ENCODE results near the gene KHNYN.
"Not testable (repeated sequence)": the region's sequence is repeated elsewhere in the genome, so short reads cannot be mapped to it uniquely, and the experiment has no call there.

KHNYN gene

GRCh38 chr14:24438223-24439097, 8.7 kb downstream of the KHNYN start:
- Histone ChIP-seq H3K36me3 (ENCODE audit: control insufficient read depth, insufficient read depth, low read length) (peaks cover 7% of the 10 kb centered on the region), H3K9me3 (ENCODE audit: control insufficient read depth, low read length) (no peaks in the 10 kb centered on the region), H3K4me1 (ENCODE audit: control insufficient read depth, insufficient read depth, low read length) (peaks cover 10% of the 10 kb centered on the region), H3K27ac (ENCODE audit: insufficient read depth, low read depth, low read length, poor library complexity, severe bottlenecking) (no peak overlapping the region), H3K27me3 (ENCODE audit: control insufficient read depth, insufficient read depth, low read length, poor library complexity, severe bottlenecking) (no peaks in the 10 kb centered on the region), H3K4me3 (ENCODE audit: insufficient read depth, low read depth, low read length) (no peak overlapping the region)
- WGBS, 2 experiments = 74 to 76% methylated on average over 9 of the region's 9 CpGs

DNA sequence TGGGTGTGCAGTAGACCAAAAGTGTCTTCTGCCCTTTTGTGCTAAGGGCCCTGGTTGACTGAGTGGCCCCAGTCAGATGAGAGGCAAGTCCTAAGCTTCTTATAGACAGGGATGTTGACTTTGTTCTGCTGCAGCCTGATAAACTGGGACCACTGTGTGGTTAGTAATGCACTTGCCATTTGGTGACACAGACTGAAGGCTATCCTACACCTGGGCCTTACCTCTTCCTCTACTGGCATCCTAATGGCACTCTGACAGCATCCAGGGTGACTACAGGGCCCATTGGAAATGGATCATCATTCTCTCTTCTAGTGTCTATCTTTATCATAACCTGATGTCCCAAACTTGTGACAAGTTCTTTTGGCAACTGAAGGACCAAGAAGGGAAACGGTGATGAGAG, 9.5 kb downstream of the KHNYN start:
- Histone ChIP-seq H3K9me3 (ENCODE audit: control insufficient read depth, low read length) (no peaks in the 10 kb centered on the region), H3K27ac (ENCODE audit: insufficient read depth, low read depth, low read length, poor library complexity, severe bottlenecking) (no peak overlapping the region), H3K36me3 (ENCODE audit: control insufficient read depth, insufficient read depth, low read length) (peaks cover 7% of the 10 kb centered on the region), H3K27me3 (ENCODE audit: control insufficient read depth, insufficient read depth, low read length, poor library complexity, severe bottlenecking) (no peaks in the 10 kb centered on the region), H3K4me1 (ENCODE audit: control insufficient read depth, insufficient read depth, low read length) (peaks cover 10% of the 10 kb centered on the region), H3K4me3 (ENCODE audit: insufficient read depth, low read depth, low read length) (no peak overlapping the region)
- WGBS, 2 experiments = 94 to 97% methylated on average over 1 of the region's 1 CpG

- 88% methylated on average over 15 of the region's 15 CpGs for WGBS, 2 experiments
- Histone ChIP-seq H3K4me3 (ENCODE audit: insufficient read depth, low read depth, low read length) (no peak overlapping the region), H3K36me3 (ENCODE audit: control insufficient read depth, insufficient read depth, low read length) (peaks cover 7% of the 10 kb centered on the region), H3K27ac (ENCODE audit: insufficient read depth, low read depth, low read length, poor library complexity, severe bottlenecking) (no peak overlapping the region), H3K4me1 (ENCODE audit: control insufficient read depth, insufficient read depth, low read length) (peaks cover 10% of the 10 kb centered on the region), H3K27me3 (ENCODE audit: control insufficient read depth, insufficient read depth, low read length, poor library complexity, severe bottlenecking) (no peaks in the 10 kb centered on the region), H3K9me3 (ENCODE audit: control insufficient read depth, low read length) (no peaks in the 10 kb centered on the region)
These were observed 10.3 kb downstream of the KHNYN start for GRCh38 chr14:24439830-24440605.

- H3K27me3 ChIP-seq (ENCODE audit: control insufficient read depth, insufficient read depth, low read length, poor library complexity, severe bottlenecking) = no peaks in the 10 kb centered on the region
- no peak overlapping the region for H3K4me3 ChIP-seq (ENCODE audit: insufficient read depth, low read depth, low read length)
- H3K27ac ChIP-seq (ENCODE audit: insufficient read depth, low read depth, low read length, poor library complexity, severe bottlenecking) = no peak overlapping the region
- H3K36me3 ChIP-seq (ENCODE audit: control insufficient read depth, insufficient read depth, low read length) = peaks cover 7% of the 10 kb centered on the region
- H3K4me1 ChIP-seq (ENCODE audit: control insufficient read depth, insufficient read depth, low read length) = peaks cover 10% of the 10 kb centered on the region
- H3K9me3 ChIP-seq (ENCODE audit: control insufficient read depth, low read length) = no peaks in the 10 kb centered on the region
- WGBS, 2 experiments = 96 to 97% methylated on average over 7 to 8 of the region's 8 CpGs
These were observed 11.0 kb downstream of the KHNYN start for GRCh38 chr14:24440606-24441399.

DNA sequence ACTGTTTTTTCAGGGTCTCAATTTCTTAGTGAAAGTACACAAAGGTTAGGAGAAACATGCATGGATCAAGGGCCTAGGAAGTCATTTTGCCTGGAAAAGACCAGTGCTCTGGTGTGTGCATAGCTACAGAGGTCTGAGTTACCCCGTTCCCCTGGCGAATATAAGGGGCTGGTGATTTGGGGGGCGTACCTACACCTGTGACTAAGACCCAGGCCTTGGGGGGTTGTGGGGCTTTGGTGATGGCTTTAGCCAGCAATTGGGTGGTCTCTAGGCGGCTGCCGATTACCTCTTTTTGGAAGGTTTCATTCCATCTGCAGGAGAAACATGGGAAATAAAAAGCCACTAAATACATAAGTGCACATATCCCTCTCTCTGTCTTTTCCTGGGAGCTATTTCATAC, 11.7 kb downstream of the KHNYN start:
- 53 to 60% methylated on average over 5 of the region's 5 CpGs for whole genome bisulfite sequencing, 2 experiments
- no peaks in the 10 kb centered on the region for H3K9me3 ChIP-seq (ENCODE audit: control insufficient read depth, low read length)
- H3K4me3 ChIP-seq (ENCODE audit: insufficient read depth, low read depth, low read length) = peak overlapping the region; percentile 59
- H3K27me3 ChIP-seq (ENCODE audit: control insufficient read depth, insufficient read depth, low read length, poor library complexity, severe bottlenecking) = no peaks in the 10 kb centered on the region
- no peak overlapping the region for H3K27ac ChIP-seq (ENCODE audit: insufficient read depth, low read depth, low read length, poor library complexity, severe bottlenecking)
- H3K4me1 ChIP-seq (ENCODE audit: control insufficient read depth, insufficient read depth, low read length) = peaks cover 10% of the 10 kb centered on the region
- H3K36me3 ChIP-seq (ENCODE audit: control insufficient read depth, insufficient read depth, low read length) = peaks cover 7% of the 10 kb centered on the region

DNA sequence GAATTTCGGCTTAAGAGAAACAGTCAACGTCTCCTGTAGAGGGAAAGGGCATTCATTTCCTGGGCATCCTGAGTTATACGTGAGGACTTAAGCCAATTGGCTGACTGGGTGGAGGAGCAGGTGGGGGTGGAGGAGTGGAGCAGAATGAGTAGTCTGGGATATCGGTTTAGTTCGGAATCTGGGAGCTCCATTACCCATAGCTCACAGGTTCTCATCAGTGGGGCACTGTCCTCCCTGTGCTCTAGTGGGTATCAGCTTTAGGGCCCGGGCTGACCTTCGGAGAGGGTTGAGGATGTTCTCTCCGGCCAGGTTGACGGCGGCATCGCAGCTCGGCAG, 12.1 kb downstream of the KHNYN start:
- Histone ChIP-seq H3K36me3 (ENCODE audit: control insufficient read depth, insufficient read depth, low read length) (peaks cover 7% of the 10 kb centered on the region), H3K27ac (ENCODE audit: insufficient read depth, low read depth, low read length, poor library complexity, severe bottlenecking) (peak overlapping the region; percentile 11), H3K4me3 (ENCODE audit: insufficient read depth, low read depth, low read length) (peak overlapping the region; percentile 59), H3K9me3 (ENCODE audit: control insufficient read depth, low read length) (no peaks in the 10 kb centered on the region), H3K27me3 (ENCODE audit: control insufficient read depth, insufficient read depth, low read length, poor library complexity, severe bottlenecking) (no peaks in the 10 kb centered on the region), H3K4me1 (ENCODE audit: control insufficient read depth, insufficient read depth, low read length) (peaks cover 10% of the 10 kb centered on the region)
- 2% methylated on average over 12 of the region's 12 CpGs for WGBS, 2 experiments

- peak within 1 kb of the TSS; percentile 98 for H3K27ac ChIP-seq (ENCODE audit: insufficient read depth, low read depth, low read length, poor library complexity, severe bottlenecking)
- WGBS, 2 experiments = 0% methylated on average over 50 to 52 of the region's 52 CpGs
These were observed 12.7 kb downstream of the KHNYN start, which contains the start of gene SDR39U1 for GRCh38 chr14:24442240-24443052. Gene SDR39U1 (minus strand): TSS chr14:24442776. CDS start chr14:24442769, 7 bp downstream.

DNA sequence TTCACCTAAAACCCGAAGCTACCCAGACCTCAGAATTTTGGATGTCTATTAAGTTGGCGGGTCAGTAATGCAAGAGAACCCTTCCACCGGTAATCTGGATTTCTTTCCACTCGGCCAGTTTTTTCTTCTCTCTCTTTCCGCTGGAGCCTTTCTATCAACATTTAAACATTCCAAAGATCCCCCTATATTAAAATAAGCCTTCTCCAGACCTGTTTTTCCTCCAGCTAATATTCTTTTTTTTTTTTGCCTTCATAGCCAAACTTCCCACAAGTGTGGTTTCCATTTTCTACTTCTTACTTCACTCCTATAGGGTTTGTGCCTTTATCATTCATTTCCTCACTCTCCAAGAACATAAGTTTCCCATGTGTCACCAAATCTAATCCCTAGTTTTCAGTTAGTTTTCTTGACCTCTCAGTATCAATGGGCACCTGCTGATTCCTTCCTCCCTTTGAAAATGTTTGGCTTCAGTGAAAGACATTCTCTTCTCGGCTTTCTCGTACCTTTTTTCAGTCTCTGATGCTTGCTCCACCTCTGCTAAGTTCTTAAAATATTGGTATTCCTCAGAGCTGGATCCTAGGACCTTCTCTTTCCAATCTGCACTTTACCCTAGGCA, 13.4 kb downstream of the KHNYN start:
- peak overlapping the region; percentile 59 for H3K4me3 ChIP-seq (ENCODE audit: insufficient read depth, low read depth, low read length)
- H3K9me3 ChIP-seq (ENCODE audit: control insufficient read depth, low read length) = no peaks in the 10 kb centered on the region
- H3K4me1 ChIP-seq (ENCODE audit: control insufficient read depth, insufficient read depth, low read length) = peaks cover 10% of the 10 kb centered on the region
- no peak overlapping the region for H3K27ac ChIP-seq (ENCODE audit: insufficient read depth, low read depth, low read length, poor library complexity, severe bottlenecking)
- H3K36me3 ChIP-seq (ENCODE audit: control insufficient read depth, insufficient read depth, low read length) = no peaks in the 10 kb centered on the region
- H3K27me3 ChIP-seq (ENCODE audit: control insufficient read depth, insufficient read depth, low read length, poor library complexity, severe bottlenecking) = no peaks in the 10 kb centered on the region
- WGBS, 2 experiments = 6 to 7% methylated on average over 6 to 7 of the region's 7 CpGs

More at GRCh38 chr14:24442240-24443052, 12.7 kb downstream of the KHNYN start, which contains the start of gene SDR39U1:
- peaks cover 10% of the 10 kb centered on the region for H3K4me1 ChIP-seq (ENCODE audit: control insufficient read depth, insufficient read depth, low read length)
- peaks cover 5% of the 10 kb centered on the region for H3K36me3 ChIP-seq (ENCODE audit: control insufficient read depth, insufficient read depth, low read length)
- peak within 1 kb of the TSS; percentile 59 for H3K4me3 ChIP-seq (ENCODE audit: insufficient read depth, low read depth, low read length)
- no peaks in the 10 kb centered on the region for H3K9me3 ChIP-seq (ENCODE audit: control insufficient read depth, low read length)
- H3K27me3 ChIP-seq (ENCODE audit: control insufficient read depth, insufficient read depth, low read length, poor library complexity, severe bottlenecking) = no peaks in the 10 kb centered on the region

GRCh38 chr14:24450828-24451227, 21.1 kb downstream of the KHNYN start:
- not testable (repeated sequence) for H3K9me3 ChIP-seq (ENCODE audit: control insufficient read depth, low read length); H3K27ac ChIP-seq (ENCODE audit: insufficient read depth, low read depth, low read length, poor library complexity, severe bottlenecking); H3K4me3 ChIP-seq (ENCODE audit: insufficient read depth, low read depth, low read length); H3K36me3 ChIP-seq (ENCODE audit: control insufficient read depth, insufficient read depth, low read length); H3K27me3 ChIP-seq (ENCODE audit: control insufficient read depth, insufficient read depth, low read length, poor library complexity, severe bottlenecking); H3K4me1 ChIP-seq (ENCODE audit: control insufficient read depth, insufficient read depth, low read length)
- no CpG with 5 or more reads among the region's 2 CpGs for WGBS, 2 experiments

Data from ectodermal cell (in vitro differentiated cells).